K562 (cell line): ENCODE data around the gene SNX25. TPM values are rescaled to one million over a fixed set of nuclear protein-coding genes. Genes with fewer than 3 reads are reported as not detected.

Experiments used
- CGGBP1 ChIP-seq: fragments of 250-450 bp; sonication (Bioruptor Pico); IDR thresholded peaks from 2 replicates; pipeline ENCODE4 v1.9.0; 2021; ENCODE audit warnings: mild to moderate bottlenecking
- E2F5 ChIP-seq: sonication (generic); formaldehyde crosslinking; IDR thresholded peaks from 2 replicates; pipeline ENCODE4 v1.8.0; 2022; ENCODE audit warnings: mild to moderate bottlenecking, missing genetic modification reagents
- KAT7 ChIP-seq: sonication (generic); formaldehyde crosslinking; IDR thresholded peaks from 2 replicates; pipeline ENCODE4 v1.8.0; 2022; ENCODE audit warnings: missing genetic modification reagents, mild to moderate bottlenecking, borderline replicate concordance
- KDM5B ChIP-seq: fragments of 200-600 bp; sonication (generic); IDR thresholded peaks from 2 replicates; pipeline ENCODE4 v1.6.1; 2012; ENCODE audit warnings: low read depth, mild to moderate bottlenecking, moderate library complexity, low read length, control low read depth, inconsistent platforms; ENCODE audit not compliant: insufficient replicate concordance
- MYBL2 ChIP-seq, 2 experiments: fragments of 450-650 bp in 1 of 2; sonication (generic) in 1 of 2; formaldehyde crosslinking in 1 of 2; IDR thresholded peaks; 2 replicates each; pipeline versions ENCODE4 v1.6.1 to v1.8.1; 2017 to 2022; ENCODE audit warnings: borderline replicate concordance in 1 of 2, inconsistent platforms in 1 of 2, low read depth in 1 of 2, mild to moderate bottlenecking in 1 of 2, missing genetic modification reagents in 1 of 2, moderate library complexity in 1 of 2
- NCOA4 ChIP-seq: fragments of 450-650 bp; IDR thresholded peaks from 2 replicates; pipeline ENCODE4 v1.6.1; 2018; ENCODE audit warnings: mild to moderate bottlenecking; ENCODE audit not compliant: partially characterized antibody
- NFRKB ChIP-seq: fragments of 450-650 bp; IDR thresholded peaks from 2 replicates; pipeline ENCODE4 v1.6.1; 2016; ENCODE audit warnings: low read depth
- ZNF212 ChIP-seq: fragments of 450-650 bp; formaldehyde crosslinking; IDR thresholded peaks from 2 replicates; pipeline ENCODE4 v1.4.0; 2020; ENCODE audit warnings: mild to moderate bottlenecking
- ZNF3 ChIP-seq: fragments of 250-450 bp; sonication (Bioruptor Pico); IDR thresholded peaks from 2 replicates; pipeline ENCODE4 v1.5.0; 2021; ENCODE audit warnings: mild to moderate bottlenecking, moderate library complexity
- ZNF592 ChIP-seq: fragments of 450-650 bp; IDR thresholded peaks from 2 replicates; pipeline ENCODE4 v1.6.1; 2017; ENCODE audit warnings: antibody characterized with exemption, mild to moderate bottlenecking
- polyA plus RNA-seq, 8 experiments: library from polyadenylated mRNA; depleted of rRNA in 4 of 8; stranded (reverse) in 5 of 8; unstranded in 3 of 8; fragments of >200 nt; fragmentation: Nextera tagmentation in 2 of 8; fragmentation: Illumina TruSeq in 1 of 8; extraction: Ambion mirVana in 2 of 8; extraction: Trizol in 1 of 8; gene quantifications; 2 replicates each; pipeline versions ENCODE4 v1.2.1 to v1.2.3, GENCODE V29; 2011 to 2014; ENCODE audit warnings: inconsistent platforms in 1 of 8, missing spikeins in 1 of 8
- total RNA-seq, 7 experiments: library from RNA; depleted of rRNA in 6 of 7; stranded (reverse); fragments of >200 nt in 6 of 7; fragmentation: Illumina TruSeq in 2 of 7; extraction: Trizol in 2 of 7; gene quantifications; 2 replicates each; pipeline versions ENCODE4 v1.2.1 to v1.2.3, GENCODE V29; 2011 to 2021; ENCODE audit warnings: low replicate concordance in 1 of 7

Gene SNX25
- total and polyA plus RNA-seq, 9 of the 15 experiments (the other 6 are each of a cell fraction or from before 2014, with no cell fraction given), result 2.5 to 23.4 (median 13.3) TPM

- TF ChIP-seq KDM5B, result no peak
- TF ChIP-seq ZNF212, result no peak
- no peak for TF ChIP-seq KAT7 (CRISPR knock-in tag)
- no peak for TF ChIP-seq ZNF3 (CRISPR knock-in tag)
- TF ChIP-seq MYBL2 (IDR thresholded peaks at IDR 0.05; ENCODE audit: low read depth), result no peak
- TF ChIP-seq MYBL2 (CRISPR knock-in tag; IDR thresholded peaks at IDR 0.05; ENCODE audit: borderline replicate concordance), result no peak
- TF ChIP-seq NCOA4, result no peak
- peak; percentile 90 for TF ChIP-seq ZNF592
- no peak for TF ChIP-seq CGGBP1 (CRISPR knock-in tag)
- peak; percentile 73; the same call in 1 of the 2 replicates for TF ChIP-seq NFRKB
- no peak for TF ChIP-seq E2F5
Observed at GRCh38 chr4:185296665-185297460, 87.5 kb downstream of the SNX25 start (continued).
